Measurements from ENCODE around the gene A2ML1.
"Not testable (repeated sequence)": the region's sequence is repeated elsewhere in the genome, so short reads cannot be mapped to it uniquely, and the experiment has no call there.

Gene A2ML1

DNA sequence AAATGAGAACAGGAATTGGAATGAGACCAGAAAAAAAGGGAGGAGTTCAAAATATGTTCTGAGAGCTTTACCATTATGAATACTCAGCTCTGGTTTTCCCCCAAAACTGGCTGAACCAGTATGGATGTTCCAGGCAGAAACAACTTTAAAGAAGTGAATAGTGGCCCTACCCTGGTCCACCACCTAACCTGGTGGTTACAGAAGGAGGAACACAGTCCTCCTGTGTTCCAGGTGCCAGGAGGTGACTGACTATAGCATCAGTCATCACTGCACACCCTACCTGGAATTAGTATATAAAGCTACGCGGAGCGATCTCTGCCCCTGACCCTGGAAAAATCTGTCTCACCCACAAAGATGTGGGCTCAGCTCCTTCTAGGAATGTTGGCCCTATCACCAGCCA is at the start of gene A2ML1:
TSS of gene A2ML1 (plus strand) at position 324 of the 400 bp plus-strand sequence. CDS start at position 355, 31 bp downstream.
- no peak for DNase-seq (ENCODE audit: low read depth in 3 of 3)

DNA sequence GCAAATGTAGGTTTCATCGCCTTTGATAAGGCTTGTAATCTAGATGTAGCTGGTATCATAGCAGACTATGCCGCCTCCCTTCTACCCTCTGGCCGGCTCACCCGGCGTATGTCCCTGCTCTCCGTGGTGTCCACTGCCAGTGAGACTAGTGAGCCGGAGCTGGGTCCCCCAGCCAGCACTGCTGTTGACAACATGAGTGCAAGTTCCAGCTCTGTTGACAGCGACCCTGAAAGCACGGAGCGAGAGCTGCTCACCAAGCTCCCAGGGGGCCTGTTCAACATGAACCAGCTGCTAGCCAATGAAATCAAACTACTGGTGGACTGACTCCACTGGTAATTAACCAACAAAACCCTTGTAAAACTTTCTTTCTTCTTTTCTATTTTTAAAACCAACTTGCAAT is 49.0 kb upstream of the A2ML1 start:
- DNase-seq (ENCODE audit: low read depth in 3 of 3), result no peak

DNA sequence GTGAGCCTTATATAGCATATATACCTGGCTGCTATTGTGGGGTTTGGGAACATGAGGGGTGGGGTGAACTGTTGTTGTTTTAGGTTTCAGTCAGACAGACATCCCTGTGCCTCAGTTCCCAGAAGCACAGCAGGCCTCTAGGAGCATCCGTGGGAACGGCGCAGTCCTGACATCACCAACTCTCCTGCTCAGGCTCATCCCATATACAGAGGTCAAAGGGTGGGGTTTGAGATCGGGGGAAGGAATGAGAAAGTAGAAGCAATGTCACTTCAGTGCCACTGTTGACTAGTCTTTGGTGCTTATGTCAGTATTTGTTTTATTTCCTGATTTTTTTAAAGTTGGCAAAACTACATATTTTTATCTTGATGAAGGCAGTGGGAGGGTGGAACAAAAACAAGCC is 43.1 kb upstream of the A2ML1 start:
- DNase-seq (ENCODE audit: low read depth in 3 of 3), result no peak

DNA sequence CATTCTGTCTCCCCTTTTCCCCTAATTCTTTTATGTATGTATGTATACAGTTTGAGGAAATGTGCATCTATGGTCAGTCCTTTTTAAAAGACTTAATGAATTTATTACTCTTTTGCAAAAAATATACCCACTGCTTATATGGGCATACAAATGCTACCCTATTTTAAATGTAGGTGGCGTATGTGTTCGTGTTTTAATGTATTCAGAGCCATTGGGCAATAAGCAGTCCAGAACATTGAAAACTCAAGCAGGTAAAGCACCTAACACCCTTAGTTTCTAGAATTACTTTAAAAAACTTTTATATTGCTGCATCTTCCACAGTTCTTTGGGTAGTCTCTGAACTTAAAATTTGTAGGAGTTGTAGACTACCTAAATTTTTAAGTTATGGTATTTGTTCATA is 42.6 kb upstream of the A2ML1 start:
- DNase-seq (ENCODE audit: low read depth in 3 of 3), result no peak

DNA sequence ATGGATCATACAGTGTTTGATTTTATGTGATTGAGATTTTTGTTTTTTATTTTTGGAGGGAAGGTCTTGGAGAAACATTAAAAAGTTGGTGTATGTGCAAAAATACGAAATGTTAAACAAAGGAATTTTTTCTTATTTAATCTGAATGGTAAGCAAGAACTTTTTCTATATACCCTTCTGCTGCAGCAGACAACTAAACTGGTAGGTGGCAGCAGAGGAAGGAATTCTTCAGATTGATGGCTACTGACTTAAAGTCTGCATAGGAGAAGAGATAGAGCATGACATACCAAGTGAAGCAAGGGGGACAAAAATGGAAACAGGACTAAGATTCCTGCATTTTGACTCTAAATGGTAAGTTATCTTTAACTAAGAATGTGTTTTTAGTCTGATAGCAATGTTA is 42.0 kb upstream of the A2ML1 start:
- no peak for DNase-seq (ENCODE audit: low read depth in 3 of 3)

DNA sequence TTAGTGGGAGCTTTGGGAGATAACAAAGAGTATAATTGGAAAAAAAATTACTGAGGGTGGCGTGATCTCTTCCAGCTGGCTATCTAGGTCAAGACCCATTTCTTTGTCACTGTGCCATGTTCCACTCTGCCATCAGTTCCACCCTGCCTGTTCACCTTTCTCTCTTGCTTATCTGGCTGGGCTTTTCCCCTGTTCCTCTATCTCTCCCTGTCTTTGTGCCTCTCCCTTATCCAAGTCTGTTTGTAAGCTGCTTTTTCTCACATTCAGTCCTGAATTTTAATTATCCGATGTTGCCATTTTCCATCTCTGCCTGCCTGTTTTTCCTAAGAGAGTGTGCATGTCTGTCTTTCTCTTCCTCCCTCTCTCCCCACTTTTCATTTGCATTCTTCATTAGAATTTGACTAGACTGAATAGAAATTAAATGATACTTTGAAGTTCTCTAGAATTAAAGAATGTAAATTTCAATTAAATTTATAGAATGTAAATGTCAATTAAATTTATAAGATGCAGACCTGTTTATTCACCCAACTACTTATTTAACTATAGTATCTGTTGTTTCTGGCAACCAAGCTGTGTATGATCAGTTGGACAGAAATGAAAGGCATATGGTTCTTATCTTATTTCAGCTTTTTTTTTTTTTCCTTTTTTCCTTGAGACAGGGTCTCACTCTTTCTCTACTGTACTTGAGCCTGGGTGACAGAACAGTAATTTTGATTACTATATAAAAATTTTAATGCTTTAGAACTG is 40.9 kb upstream of the A2ML1 start:
- no peak for DNase-seq (ENCODE audit: low read depth in 3 of 3)

DNA sequence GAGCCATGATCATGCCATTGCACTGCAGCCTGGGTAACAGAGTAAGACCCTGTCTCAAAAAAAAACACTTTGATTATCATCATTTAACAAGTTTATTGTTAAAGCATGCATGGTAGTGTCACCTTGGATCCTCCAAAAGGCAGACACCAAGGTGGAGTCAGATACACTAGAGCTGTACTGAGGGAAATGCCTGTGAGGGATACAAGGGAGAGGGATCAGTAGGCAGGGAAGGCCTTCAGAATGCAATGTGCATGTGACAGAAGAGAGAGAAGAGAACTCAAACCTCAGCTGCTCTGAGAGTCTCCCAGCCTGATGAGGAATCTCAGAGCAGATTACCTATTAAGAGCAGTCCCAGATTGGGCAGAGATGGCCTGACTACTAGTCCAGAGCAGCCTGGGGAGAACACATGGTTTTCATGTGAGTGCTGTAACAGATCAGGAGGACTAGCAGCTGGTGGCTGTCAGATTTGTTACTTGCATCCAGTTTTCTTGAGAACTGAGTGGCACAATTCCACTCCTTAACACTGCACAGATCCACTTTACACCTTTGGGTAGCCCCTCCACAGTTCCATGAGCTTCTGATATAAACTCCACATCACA is 38.0 kb upstream of the A2ML1 start:
- DNase-seq (ENCODE audit: low read depth in 3 of 3), result no peak

DNA sequence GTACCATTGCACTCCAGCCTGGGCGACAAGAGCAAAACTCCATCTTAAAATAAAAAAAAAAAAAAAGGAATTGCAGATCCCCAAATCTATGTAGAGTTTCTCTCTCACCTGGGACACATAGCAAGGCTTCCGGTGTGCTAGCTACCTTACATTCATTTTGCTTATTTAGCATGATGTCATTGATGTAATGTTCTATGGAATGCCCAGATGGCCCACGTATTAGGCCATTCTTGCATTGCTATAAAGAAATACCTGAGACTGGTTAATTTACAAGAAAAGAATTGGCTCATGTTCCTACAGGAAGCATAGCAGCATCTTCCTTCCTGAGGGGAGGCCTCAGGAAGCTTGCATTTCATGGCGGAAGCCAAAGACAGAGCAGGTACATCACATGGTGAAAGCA is 36.9 kb upstream of the A2ML1 start:
- DNase-seq (ENCODE audit: low read depth in 3 of 3), result no peak

DNA sequence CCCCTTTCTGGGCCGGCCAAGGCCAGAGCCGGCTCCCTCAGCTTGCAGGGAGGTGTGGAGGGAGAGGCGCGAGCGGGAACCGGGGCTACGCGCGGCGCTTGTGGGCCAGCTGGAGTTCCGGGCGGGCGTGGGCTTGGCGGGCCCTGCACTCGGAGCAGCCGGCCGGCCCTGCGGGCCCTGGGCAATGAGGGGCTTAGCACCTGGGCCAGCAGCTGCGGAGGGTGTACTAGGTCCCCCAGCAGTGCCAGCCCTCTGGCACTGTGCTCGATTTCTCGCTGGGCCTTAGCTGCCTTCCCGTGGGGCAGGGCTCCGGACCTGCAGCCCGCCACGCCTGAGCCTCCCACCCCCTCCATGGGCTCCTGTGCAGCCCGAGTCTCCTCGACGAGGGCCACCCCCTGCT is 35.2 kb upstream of the A2ML1 start:
- not testable (repeated sequence) for DNase-seq (ENCODE audit: low read depth in 3 of 3)

DNA sequence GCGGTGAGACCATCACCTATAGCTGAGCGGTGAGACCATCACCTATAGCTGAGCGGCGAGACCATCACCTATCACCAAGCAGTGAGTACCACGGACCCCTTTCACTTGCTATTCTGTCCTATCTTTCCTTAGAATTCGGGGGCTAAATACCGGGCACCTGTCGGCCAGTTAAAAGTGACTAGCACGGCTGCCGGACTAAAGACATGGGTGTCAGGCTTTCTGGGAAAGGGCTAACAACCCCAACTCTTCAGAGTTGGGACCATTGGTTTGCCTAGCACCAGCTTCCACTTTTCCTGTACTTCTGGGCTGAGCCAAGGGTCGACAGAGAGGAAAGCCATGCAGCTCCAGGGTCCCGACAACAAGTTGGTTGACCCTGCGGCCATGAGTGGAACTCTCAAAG is 33.7 kb upstream of the A2ML1 start:
- DNase-seq (ENCODE audit: low read depth in 3 of 3), result not testable (repeated sequence)

DNA sequence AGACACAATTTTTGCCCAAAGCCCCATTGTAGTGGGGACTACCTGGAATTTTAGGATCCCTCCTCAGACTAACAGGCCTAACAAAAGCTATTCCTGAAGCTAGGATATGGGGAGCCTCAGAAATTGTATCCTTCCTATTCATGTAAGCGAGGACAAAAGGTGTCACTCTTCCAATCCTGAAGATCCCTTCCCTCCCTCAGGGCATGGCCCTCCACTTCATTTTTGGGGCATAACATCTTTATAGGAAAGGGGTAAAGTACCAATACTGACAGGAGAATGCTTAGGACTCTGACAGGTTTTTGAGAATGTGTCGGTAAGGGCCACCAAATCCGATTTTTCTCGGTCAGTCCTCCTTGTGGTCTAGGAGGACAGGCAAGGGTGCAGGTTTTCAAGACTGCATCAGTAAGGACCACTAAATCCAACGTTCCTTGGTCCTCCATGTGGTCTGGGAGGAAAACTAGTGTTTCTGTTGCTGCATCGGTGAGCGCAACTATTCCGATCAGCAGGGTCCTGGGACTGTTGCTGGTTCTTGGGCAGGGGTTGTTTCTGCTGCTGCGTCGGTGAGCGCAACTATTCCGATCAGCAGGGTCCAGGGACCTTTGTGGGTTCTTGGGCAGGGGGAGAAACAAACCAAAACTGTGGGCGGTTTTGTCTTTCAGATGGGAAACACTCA is 32.9 kb upstream of the A2ML1 start:
- DNase-seq (ENCODE audit: low read depth in 3 of 3), result not testable (repeated sequence)

DNA sequence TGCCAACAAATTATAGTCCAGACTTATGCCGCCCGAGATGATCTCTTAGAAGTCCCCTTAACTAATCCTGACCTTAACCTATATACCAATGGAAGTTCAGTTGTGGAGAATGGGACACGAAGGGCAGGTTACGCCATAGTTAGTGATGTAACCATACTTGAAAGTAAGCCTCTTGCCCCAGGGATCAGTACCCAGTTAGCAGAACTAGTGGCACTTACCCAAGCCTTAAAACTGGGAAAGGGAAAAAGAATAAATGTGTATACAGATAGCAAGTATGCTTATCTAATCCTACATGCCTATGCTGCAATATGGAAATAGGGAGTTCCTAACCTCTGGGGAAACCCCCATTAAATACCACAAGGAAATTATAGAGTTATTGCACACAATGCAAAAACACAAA is 29.2 kb upstream of the A2ML1 start:
- not testable (repeated sequence) for DNase-seq (ENCODE audit: low read depth in 3 of 3)

DNA sequence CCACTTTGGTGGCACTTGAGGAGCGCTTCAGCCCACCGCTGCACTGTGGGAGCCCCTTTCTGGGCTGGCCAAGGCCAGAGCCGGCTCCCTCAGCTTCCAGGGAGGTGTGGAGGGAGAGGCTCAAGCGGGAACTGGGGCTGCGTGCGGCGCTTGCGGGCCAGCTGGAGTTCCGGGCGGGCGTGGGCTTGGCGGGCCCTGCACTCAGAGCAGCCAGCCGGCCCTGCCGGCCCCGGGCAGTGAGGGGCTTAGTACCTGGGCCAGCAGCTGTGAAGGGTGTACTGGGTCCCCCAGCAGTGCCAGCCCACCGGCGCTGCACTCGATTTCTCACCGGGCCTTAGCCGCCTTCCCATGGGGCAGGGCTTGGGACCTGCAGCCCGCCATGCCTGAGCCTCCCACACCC is 27.8 kb upstream of the A2ML1 start:
- not testable (repeated sequence) for DNase-seq (ENCODE audit: low read depth in 3 of 3)

DNA sequence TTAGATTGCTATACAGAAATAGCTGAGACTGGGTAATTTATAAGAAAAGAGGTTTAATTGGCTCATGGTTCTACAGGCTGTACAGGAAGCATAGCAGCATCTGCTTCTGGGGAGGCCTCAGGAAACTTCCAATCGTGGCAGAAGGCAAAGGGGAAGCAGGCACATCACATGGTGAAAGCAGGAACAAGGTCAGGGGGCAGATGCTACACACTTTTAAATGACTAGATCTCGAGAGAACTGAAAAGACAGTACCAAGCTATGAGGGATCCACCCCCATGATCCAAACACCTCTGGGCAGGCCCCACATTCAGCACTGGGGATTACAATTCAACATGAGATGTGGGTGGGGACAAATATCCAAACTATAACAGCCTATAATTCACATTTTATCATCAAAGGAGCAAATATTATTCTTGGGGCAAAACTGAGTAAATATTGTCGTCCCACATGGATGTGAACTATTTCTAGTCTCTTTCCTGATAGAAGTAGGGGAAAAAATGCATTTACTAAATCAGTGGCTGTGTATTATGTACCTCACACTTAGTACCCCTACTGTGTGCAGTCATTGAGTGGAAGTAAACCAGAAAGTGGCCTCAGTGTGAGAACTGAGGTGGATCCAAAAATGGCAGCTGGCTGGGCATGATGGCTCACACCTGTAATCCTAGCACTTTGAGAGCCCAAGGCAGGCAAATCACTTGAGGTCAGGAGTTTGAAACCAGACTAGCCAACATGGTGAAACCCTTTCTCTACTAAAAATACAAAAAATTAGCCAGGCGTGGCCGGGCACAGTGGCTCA is 25.4 kb upstream of the A2ML1 start:
- no peak for DNase-seq (ENCODE audit: low read depth in 3 of 3)

DNA sequence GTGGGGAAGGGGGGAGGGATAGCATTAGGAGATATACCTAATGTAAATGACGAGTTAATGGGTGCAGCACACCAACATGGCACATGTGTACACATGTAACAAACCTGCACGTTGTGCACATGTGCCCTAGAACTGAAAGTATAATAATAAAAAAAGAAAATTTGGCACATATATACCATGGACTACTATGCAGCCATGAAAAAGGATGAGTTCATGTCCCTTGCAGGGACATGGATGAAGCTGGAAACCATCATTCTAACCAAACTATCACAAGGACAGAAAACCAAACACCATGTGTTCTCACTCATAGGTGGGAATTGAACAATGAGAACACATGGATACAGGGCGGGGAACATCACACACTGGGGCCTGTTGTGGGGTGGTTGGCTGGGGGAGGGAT is 21.2 kb upstream of the A2ML1 start:
- not testable (repeated sequence) for DNase-seq (ENCODE audit: low read depth in 3 of 3)

DNA sequence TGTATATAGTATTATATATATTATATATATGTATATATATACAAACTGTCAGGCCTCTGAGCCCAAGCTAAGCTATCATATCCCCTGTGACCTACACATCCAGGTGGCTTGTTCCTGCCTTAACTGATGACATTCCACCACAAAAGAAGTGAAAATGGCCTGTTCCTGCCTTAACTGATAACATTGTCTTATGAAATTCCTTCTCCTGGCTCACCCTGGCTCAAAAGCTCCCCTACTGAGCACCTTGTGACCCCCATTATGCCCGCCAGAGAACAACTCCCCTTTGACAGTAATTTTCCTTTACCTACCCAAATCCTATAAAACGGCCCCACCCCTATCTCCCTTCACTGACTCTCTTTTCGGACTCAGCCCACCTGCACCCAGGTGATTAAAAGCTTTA is 17.6 kb upstream of the A2ML1 start:
- not testable (repeated sequence) for DNase-seq (ENCODE audit: low read depth in 3 of 3)

DNA sequence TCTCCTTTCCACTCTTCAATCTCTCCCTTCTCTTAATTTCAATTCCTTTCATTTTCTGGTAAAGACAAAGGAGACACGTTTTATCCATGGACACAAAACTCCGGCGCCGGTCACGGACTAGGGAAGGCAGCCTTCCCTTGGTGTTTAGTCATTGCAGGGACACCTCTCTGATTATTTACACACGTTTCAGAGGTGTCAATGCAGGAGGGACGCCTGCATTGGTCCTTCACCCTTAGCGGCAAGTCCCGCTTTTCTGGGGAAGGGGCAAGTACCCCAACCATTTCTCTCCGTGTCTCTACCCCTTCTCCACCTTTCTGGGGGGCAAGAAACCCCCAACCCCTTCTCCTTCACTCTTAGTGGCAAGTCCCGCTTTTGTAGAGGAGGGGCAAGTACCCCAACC is 16.9 kb upstream of the A2ML1 start:
- DNase-seq (ENCODE audit: low read depth in 3 of 3), result not testable (repeated sequence)

DNA sequence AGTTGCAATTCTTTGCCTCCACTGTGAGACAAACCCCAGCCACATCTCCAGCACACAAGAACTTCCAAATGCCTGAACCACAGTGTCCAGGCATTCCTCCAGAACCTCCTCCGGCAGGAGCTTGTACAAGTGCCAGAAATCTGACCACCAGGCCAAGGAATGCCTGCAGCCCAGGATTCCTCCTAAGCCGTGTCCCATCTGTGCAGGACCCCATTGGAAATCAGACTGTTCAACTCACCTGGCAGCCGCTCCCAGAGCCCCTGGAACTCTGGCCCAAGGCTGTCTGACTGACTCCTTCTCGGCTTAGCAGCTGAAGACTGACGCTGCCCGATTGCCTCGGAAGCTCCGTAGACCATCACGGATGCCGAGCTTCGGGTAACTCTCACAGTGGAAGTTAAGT is 15.3 kb upstream of the A2ML1 start:
- DNase-seq (ENCODE audit: low read depth in 3 of 3), result not testable (repeated sequence)

DNA sequence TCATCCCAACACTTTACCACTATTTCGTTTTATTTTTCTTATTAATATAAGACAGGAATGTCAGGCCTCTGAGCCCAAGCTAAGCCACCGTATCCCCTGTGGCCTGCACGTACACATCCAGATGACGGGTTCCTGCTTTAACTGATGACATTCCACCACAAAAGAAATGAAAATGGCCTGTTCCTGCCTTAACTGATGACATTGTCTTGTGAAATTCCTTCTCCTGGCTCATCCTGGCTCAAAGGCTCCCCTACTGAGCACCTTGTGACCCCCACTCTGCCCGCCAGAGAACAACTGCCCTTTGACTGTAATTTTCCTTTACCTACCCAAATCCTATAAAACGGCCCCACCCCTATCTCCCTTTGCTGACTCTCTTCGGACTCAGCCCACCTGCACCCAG is 12.3 kb upstream of the A2ML1 start:
- not testable (repeated sequence) for DNase-seq (ENCODE audit: low read depth in 3 of 3)

DNA sequence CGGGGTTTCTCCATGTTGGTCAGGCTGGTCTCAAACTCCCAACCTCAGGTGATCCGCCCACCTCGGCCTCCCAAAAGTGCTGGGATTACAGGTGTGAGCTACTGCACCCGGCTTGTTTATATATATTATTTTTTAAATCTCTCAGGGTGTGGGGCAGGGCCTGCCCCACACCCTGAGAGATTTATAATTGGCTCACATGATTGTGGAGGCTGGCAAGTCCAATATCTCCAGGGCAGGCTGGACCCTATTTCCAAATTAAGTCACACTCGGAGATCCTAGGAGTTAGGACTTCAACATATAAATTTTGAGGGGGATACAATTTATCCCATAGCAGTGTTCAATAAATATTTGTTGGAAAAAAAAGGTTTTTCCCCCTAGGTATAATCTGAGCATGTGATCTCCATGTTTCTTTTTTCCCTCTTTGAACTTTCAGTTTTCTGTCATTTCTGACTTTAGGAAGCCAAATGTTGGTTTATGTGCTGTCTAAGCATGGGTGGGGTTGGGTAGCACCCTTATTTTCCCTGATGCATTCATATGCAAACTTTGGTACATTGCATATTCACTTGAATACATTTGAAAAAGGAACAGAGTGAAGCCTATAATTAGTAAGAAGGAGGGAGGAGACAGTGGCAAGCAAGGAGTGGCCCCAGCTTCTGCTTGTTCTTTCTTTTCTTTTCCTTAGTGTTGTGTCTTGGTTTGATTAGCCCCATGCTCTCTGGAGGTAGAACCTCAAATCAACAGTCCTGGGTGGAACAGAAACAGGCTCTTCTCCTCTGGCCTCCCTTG is 8.7 kb upstream of the A2ML1 start:
- DNase-seq (ENCODE audit: low read depth in 3 of 3), result no peak

DNA sequence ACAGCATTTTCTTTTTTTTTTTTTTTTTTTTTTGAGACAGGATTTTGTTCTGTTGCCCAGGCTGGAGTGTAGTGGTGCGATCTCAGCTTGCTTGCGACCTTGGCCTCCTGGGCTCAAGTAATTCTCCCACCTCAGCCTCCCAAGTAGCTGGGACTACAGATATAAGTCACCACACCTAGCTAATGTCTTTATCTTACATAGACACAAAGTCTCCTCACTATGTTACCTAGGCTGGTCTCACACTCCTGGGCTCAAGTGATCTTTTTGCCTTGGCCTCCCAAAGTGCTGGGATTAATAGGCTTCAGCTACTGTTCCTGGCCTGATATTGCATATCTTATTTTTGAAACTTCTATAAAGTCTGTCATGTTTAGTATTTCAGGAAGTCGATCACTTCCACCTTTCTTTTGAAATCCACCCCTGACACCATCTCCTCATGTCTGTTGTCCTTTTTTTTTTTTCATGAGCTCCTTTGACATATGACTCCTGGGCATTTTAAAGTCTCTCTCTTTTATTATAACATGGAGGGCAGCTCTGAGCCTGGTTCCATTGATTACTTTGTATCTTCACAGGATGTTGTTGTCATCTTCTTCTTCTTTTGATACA is 5.9 kb upstream of the A2ML1 start:
- DNase-seq (ENCODE audit: low read depth in 3 of 3), result no peak

All from stimulated activated CD4-positive, alpha-beta T cell treated with anti-CD3 and anti-CD28 coated beads, TNF-alpha, amount 100 ng/mL, for 24 hours (primary cell).